Measurements from ENCODE around the gene KCNH6.

DNA sequence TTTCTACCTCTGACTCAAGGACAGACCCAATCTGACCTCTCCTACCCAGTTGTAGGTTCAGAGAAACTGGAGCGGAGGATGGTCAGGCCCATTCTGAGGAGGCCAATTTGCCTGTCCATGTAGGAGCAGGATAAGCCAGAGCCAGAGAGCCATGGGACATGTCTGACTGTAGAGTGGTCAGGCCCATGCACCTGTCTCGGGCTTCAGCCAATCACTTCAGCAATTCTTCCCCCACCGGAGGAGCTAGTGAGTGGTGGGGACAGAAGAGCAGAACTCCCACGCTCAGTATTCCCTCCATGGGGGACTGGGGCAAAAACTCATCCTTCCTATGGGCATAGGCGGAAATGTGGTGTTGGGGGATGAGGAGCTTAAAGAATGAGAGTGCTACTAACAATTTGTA lies 41.4 kb downstream of the KCNH6 start:
- no peak for TF ChIP-seq EZH2phosphoT487 (IDR thresholded peaks at IDR 0.05; ENCODE audit: low read length)
- TF ChIP-seq, protein P1, sequence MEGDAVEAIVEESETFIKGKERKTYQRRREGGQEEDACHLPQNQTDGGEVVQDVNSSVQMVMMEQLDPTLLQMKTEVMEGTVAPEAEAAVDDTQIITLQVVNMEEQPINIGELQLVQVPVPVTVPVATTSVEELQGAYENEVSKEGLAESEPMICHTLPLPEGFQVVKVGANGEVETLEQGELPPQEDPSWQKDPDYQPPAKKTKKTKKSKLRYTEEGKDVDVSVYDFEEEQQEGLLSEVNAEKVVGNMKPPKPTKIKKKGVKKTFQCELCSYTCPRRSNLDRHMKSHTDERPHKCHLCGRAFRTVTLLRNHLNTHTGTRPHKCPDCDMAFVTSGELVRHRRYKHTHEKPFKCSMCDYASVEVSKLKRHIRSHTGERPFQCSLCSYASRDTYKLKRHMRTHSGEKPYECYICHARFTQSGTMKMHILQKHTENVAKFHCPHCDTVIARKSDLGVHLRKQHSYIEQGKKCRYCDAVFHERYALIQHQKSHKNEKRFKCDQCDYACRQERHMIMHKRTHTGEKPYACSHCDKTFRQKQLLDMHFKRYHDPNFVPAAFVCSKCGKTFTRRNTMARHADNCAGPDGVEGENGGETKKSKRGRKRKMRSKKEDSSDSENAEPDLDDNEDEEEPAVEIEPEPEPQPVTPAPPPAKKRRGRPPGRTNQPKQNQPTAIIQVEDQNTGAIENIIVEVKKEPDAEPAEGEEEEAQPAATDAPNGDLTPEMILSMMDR (IDR thresholded peaks at IDR 0.05; ENCODE audit: low read length) = no peak
- no peak for TF ChIP-seq EZH2 (optimal IDR thresholded peaks at IDR 0.05; ENCODE audit: low read depth, low read length)
